HEK293 (cell line): ENCODE data around the gene ARRB2.

Experiments
- CTCF ChIP-seq: fragments of 450-650 bp; formaldehyde crosslinking; IDR thresholded peaks from 2 replicates; pipeline ENCODE4 v1.5.1; 2016; ENCODE audit warnings: missing biosample characterization, missing genetic modification characterization
- FEZF1 ChIP-seq: fragments of 450-650 bp; formaldehyde crosslinking; IDR thresholded peaks from 2 replicates; pipeline ENCODE4 v1.5.1; 2016; ENCODE audit warnings: missing biosample characterization, missing genetic modification characterization
- ZBTB20 ChIP-seq: fragments of 450-650 bp; formaldehyde crosslinking; IDR thresholded peaks from 2 replicates; pipeline ENCODE4 v1.5.1; 2016; ENCODE audit warnings: missing biosample characterization, missing genetic modification characterization
- ZNF629 ChIP-seq: fragments of 450-650 bp; formaldehyde crosslinking; IDR thresholded peaks from 2 replicates; pipeline ENCODE4 v1.5.1; 2017; ENCODE audit warnings: missing biosample characterization, missing genetic modification characterization

GRCh38 chr17:4719146-4719545 is 8.7 kb downstream of the ARRB2 start:
- TF ChIP-seq FEZF1 (tag by site-specific recombination) (no peak), CTCF (tag by site-specific recombination) (no peak), ZBTB20 (tag by site-specific recombination) (no peak), ZNF629 (tag by site-specific recombination) (no peak)
